Neural progenitor cell (in vitro differentiated cells): ENCODE results near the gene LSM8. TPM values are rescaled to one million over a fixed set of nuclear protein-coding genes. Genes with fewer than 3 reads are reported as not detected.

Experiments used
- DNase-seq: peaks from one replicate; pipeline ENCODE4 v3.0.0-alpha.2; 2016; ENCODE audit warnings: low spot score
- H2AFZ ChIP-seq: fragments of 200-600 bp; sonication (generic); replicated peaks from 2 replicates; pipeline ENCODE4 v1.6.1; 2016; ENCODE audit warnings: antibody characterized with exemption
- H3F3A ChIP-seq: fragments of 200-600 bp; sonication (generic); 2 replicates; pipeline ENCODE4 v1.6.1; 2016; ENCODE audit warnings: antibody characterized with exemption, low read depth
- H3K27ac ChIP-seq: fragments of 200-600 bp; sonication (generic); 2 replicates; pipeline ENCODE4 v1.5.1; 2016; ENCODE audit warnings: mild to moderate bottlenecking
- H3K27me3 ChIP-seq: fragments of 200-600 bp; sonication (generic); 2 replicates; pipeline ENCODE4 v1.6.1; 2016; ENCODE audit warnings: mild to moderate bottlenecking, moderate library complexity
- H3K36me3 ChIP-seq: fragments of 200-600 bp; sonication (generic); 2 replicates; pipeline ENCODE4 v1.5.1; 2016
- H3K4me1 ChIP-seq: fragments of 200-600 bp; sonication (generic); 2 replicates; pipeline ENCODE4 v1.6.1; 2016; ENCODE audit warnings: mixed run types
- H3K4me2 ChIP-seq: fragments of 200-600 bp; sonication (generic); 2 replicates; pipeline ENCODE4 v1.6.1; 2016
- H3K4me3 ChIP-seq: fragments of 200-600 bp; sonication (generic); 2 replicates; pipeline ENCODE4 v1.5.1; 2016
- H3K79me2 ChIP-seq: fragments of 200-600 bp; sonication (generic); 2 replicates; pipeline ENCODE4 v1.6.1; 2016; ENCODE audit warnings: low read depth
- H3K9ac ChIP-seq: fragments of 200-600 bp; sonication (generic); 2 replicates; pipeline ENCODE4 v1.6.1; 2016
- H3K9me3 ChIP-seq: fragments of 200-600 bp; sonication (generic); 2 replicates; pipeline ENCODE4 v1.5.1; 2016; ENCODE audit warnings: low read depth
- H4K20me1 ChIP-seq: fragments of 200-600 bp; sonication (generic); 2 replicates; pipeline ENCODE4 v1.6.1; 2016; ENCODE audit warnings: low read depth
- H3K27ac Mint-ChIP-seq: 3 replicates; pipeline ENCODE4 v1.8.0; 2021; ENCODE audit warnings: mixed read lengths
- H3K27me3 Mint-ChIP-seq: 2 replicates; pipeline ENCODE4 v1.8.0; 2022; ENCODE audit warnings: low read depth, mild to moderate bottlenecking, inconsistent platforms, moderate library complexity, mixed read lengths; ENCODE audit not compliant: insufficient read depth
- H3K36me3 Mint-ChIP-seq: 3 replicates; pipeline ENCODE4 v1.8.0; 2021; ENCODE audit warnings: mixed read lengths
- H3K4me1 Mint-ChIP-seq: 3 replicates; pipeline ENCODE4 v1.8.0; 2021; ENCODE audit warnings: mixed read lengths
- H3K4me3 Mint-ChIP-seq: 3 replicates; pipeline ENCODE4 v1.8.0; 2021; ENCODE audit warnings: mild to moderate bottlenecking, moderate library complexity, mixed read lengths
- H3K9me3 Mint-ChIP-seq: 3 replicates; pipeline ENCODE4 v1.8.0; 2020; ENCODE audit warnings: mixed read lengths
- EZH2 ChIP-seq: fragments of 200-600 bp; sonication (generic); IDR thresholded peaks from 2 replicates; pipeline ENCODE4 v1.6.1; 2017; ENCODE audit warnings: antibody characterized with exemption, mild to moderate bottlenecking, moderate library complexity
- EZH2phosphoT487 ChIP-seq: fragments of 200-600 bp; sonication (generic); IDR thresholded peaks from 2 replicates; pipeline ENCODE4 v1.6.1; 2017; ENCODE audit warnings: antibody characterized with exemption
- total RNA-seq: library from RNA; depleted of rRNA; stranded (reverse); fragments of >200 nt; gene quantifications from 2 replicates; pipeline ENCODE4 v1.2.3, GENCODE V29; 2015; ENCODE audit warnings: low replicate concordance
- TF ChIP-seq, protein P1 (sequence below): fragments of 200-600 bp; sonication (generic); IDR thresholded peaks from 2 replicates; pipeline ENCODE4 v1.5.1; 2017; ENCODE audit warnings: antibody characterized with exemption, mild to moderate bottlenecking

The LSM8 gene
- total RNA-seq, 1 donor from 2014 or later, result 84.7 TPM

DNA sequence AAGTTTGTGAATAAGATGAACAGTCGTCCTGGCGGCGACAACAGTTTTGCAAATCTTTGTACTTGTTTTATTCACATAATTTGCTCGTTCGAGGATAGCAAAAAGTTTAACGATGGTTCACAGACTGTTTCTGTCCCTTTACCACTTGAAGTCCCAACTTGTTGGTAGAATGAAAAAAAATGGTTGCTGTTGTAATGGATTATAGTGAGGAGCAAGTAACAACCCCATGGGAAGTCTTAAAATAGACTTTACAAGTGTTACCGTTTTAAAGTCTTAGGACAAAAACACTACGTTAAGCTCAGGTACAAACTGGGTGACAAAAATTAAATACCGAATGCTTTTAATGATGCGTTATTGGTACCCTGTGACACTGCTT is 589 bp downstream of the LSM8 start:
- DNase-seq, result no peak
- Histone ChIP-seq H3K4me3 (peak overlapping the region; percentile 95), H3F3A (no peaks in the 10 kb centered on the region), H3K4me1 (peaks cover 26% of the 10 kb centered on the region), H3K9ac (peak overlapping the region; percentile 92), H3K27ac (peak overlapping the region; percentile 86), H3K36me3 (peaks cover 31% of the 10 kb centered on the region), H3K79me2 (peaks cover 58% of the 10 kb centered on the region), H3K9me3 (no peaks in the 10 kb centered on the region), H3K4me2 (peak overlapping the region; percentile 89), H2AFZ (peak overlapping the region; percentile 71), H3K27me3 (no peaks in the 10 kb centered on the region), H4K20me1 (peaks cover 24% of the 10 kb centered on the region)
- peak overlapping the region; percentile 96 for H3K4me3 Mint-ChIP-seq
- H3K27me3 Mint-ChIP-seq, result no peaks in the 10 kb centered on the region
- TF ChIP-seq, protein P1, sequence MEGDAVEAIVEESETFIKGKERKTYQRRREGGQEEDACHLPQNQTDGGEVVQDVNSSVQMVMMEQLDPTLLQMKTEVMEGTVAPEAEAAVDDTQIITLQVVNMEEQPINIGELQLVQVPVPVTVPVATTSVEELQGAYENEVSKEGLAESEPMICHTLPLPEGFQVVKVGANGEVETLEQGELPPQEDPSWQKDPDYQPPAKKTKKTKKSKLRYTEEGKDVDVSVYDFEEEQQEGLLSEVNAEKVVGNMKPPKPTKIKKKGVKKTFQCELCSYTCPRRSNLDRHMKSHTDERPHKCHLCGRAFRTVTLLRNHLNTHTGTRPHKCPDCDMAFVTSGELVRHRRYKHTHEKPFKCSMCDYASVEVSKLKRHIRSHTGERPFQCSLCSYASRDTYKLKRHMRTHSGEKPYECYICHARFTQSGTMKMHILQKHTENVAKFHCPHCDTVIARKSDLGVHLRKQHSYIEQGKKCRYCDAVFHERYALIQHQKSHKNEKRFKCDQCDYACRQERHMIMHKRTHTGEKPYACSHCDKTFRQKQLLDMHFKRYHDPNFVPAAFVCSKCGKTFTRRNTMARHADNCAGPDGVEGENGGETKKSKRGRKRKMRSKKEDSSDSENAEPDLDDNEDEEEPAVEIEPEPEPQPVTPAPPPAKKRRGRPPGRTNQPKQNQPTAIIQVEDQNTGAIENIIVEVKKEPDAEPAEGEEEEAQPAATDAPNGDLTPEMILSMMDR, result no peak
- TF ChIP-seq EZH2 (no peak), EZH2phosphoT487 (no peak)
- H3K27ac Mint-ChIP-seq, result peak overlapping the region; percentile 98
- no peaks in the 10 kb centered on the region for H3K9me3 Mint-ChIP-seq
- H3K36me3 Mint-ChIP-seq, result peaks cover 6% of the 10 kb centered on the region
- peaks cover 33% of the 10 kb centered on the region for H3K4me1 Mint-ChIP-seq

DNA sequence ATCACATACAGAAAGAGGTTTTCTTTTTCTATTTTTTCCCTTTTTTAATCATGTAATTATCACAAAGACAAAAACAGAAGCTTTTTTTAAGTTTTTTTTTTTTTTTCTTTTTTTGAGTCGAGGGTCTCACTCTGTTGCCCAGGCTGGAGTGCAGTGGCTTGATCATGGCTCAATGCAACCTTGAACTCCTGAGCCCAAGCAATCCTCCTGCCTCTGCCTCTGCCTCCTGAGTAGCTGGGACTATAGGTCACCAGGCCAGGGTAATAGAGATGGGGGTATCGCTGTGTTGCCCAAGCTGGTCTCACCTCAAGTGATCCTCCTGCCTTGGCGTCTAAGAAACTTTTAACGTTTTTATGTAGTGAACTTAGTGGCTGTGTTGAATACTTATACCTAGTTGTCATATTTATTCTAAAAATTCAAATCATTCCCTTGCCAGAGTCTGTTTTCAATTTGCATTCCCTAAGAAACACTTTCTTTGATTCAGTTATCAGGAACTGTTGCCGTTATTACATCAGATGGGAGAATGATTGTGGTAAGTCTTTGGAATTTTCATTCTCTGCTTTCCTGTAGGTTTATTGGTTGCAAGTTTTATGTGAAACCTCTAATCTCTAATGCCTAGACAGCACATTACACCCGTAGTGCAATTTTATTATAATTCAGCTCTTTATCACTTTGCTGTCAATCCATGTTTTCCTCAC is 1.3 kb downstream of the LSM8 start:
- Histone ChIP-seq H2AFZ (no peak overlapping the region), H3K4me3 (peak overlapping the region; percentile 95), H3K36me3 (peaks cover 35% of the 10 kb centered on the region), H3K9me3 (no peaks in the 10 kb centered on the region), H3K79me2 (peaks cover 63% of the 10 kb centered on the region), H4K20me1 (peaks cover 24% of the 10 kb centered on the region), H3K27ac (no peak overlapping the region), H3F3A (no peaks in the 10 kb centered on the region), H3K27me3 (no peaks in the 10 kb centered on the region), H3K9ac (peak overlapping the region; percentile 92), H3K4me2 (peak overlapping the region; percentile 89), H3K4me1 (peaks cover 26% of the 10 kb centered on the region)
- H3K4me1 Mint-ChIP-seq, result peaks cover 33% of the 10 kb centered on the region
- H3K27me3 Mint-ChIP-seq, result no peaks in the 10 kb centered on the region
- H3K4me3 Mint-ChIP-seq, result peak overlapping the region; percentile 96
- no peak overlapping the region for H3K27ac Mint-ChIP-seq
- TF ChIP-seq, protein P1, result no peak
- DNase-seq, result no peak
- H3K9me3 Mint-ChIP-seq, result no peaks in the 10 kb centered on the region
- peaks cover 10% of the 10 kb centered on the region for H3K36me3 Mint-ChIP-seq

DNA sequence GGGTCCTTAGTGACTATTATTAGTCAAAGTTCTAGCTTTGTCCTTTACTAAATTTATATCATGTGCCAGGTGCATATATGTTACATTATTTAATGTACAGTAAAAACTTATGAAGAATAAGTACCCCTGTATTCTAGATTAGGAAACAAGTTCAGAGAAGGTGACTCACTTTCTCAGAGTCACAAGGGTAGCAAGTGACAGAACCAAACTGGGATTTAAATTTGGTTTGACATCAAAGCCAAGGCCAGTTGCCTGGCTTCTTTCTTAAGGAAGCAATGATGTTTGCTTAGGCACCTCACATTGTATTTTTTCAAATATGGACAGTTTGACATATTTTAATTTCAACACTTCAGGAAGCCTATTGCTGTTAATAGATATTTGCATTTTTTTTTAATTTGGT is 2.5 kb downstream of the LSM8 start:
- H3K36me3 ChIP-seq, result peaks cover 40% of the 10 kb centered on the region

More for the DNA sequence above, 2.5 kb downstream of the LSM8 start:
- peak overlapping the region; percentile 95 for H3K4me3 ChIP-seq
- H3K9ac ChIP-seq, result no peak overlapping the region
- no peaks in the 10 kb centered on the region for H3K9me3 ChIP-seq
- no peaks in the 10 kb centered on the region for H3K27me3 ChIP-seq
- peaks cover 11% of the 10 kb centered on the region for H3K36me3 Mint-ChIP-seq
- H3K4me2 ChIP-seq, result peak overlapping the region; percentile 89
- TF ChIP-seq EZH2 (no peak), EZH2phosphoT487 (no peak)
- TF ChIP-seq, protein P1, result no peak
- H3K27ac Mint-ChIP-seq, result no peak overlapping the region
- H3K27ac ChIP-seq, result no peak overlapping the region
- no peaks in the 10 kb centered on the region for H3F3A ChIP-seq
- DNase-seq, result no peak
- no peaks in the 10 kb centered on the region for H3K9me3 Mint-ChIP-seq
- H3K4me1 Mint-ChIP-seq, result peaks cover 33% of the 10 kb centered on the region
- no peaks in the 10 kb centered on the region for H3K27me3 Mint-ChIP-seq
- H3K4me1 ChIP-seq, result peaks cover 26% of the 10 kb centered on the region
- no peak overlapping the region for H3K4me3 Mint-ChIP-seq
- H2AFZ ChIP-seq, result no peak overlapping the region
- H4K20me1 ChIP-seq, result peaks cover 24% of the 10 kb centered on the region
- peaks cover 63% of the 10 kb centered on the region for H3K79me2 ChIP-seq
